ENCODE results near the gene VBP1.

VBP1 gene

DNA sequence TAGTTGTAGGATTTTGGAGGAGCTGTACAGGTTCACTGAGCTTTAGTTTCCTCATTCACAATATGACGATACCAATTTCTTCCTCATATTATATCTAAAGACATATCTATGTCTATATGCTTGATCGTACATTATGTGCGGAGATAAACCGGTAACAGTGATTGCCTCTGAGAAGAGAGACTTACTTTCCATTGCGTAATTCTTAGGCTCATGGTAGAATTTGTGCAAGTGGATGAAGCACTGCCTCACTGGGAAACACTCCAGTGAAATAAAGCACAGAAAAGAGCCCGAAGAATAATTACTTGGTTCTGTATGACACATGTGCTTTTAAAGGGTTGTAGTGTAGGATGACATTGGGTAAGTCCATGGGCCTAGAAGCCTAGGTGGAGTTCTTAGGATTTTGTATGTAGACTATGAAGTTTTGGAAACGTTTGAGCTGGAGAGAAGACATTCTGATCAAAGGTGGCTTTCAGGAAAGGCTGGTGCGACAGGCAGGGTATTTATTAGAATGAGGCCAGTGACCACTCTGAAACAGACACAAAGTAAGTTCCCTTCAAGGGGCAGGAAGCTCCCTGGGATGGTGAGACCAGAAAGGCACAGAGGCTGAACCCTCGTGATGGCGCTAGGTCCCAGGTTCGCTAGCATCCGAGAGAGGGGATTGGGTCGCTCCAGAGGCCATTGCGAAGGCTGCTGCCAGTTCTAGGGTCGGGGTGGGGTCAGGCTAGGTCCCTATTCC is 649 bp upstream of the VBP1 start:
- peak overlapping the region; percentile 85 for H2AFZ ChIP-seq (ENCODE audit: low read depth, low read length, severe bottlenecking)
- H4K20me1 ChIP-seq (ENCODE audit: low read depth, low read length) = 0 out of 2 replicates have a peak, but pooled peaks cover 5% of the 10 kb centered on the region
- no peak overlapping the region for H3K27ac ChIP-seq (ENCODE audit: low read depth, low read length)
- peak overlapping the region; percentile 62 for H3K4me3 ChIP-seq (ENCODE audit: insufficient read depth, low read length, poor library complexity, severe bottlenecking)
- peak overlapping the region; percentile 80 for H3K9ac ChIP-seq (ENCODE audit: low read length)
- no peaks in the 10 kb centered on the region for H3K9me2 ChIP-seq (replicated peaks; ENCODE audit: insufficient read depth, low read length)
- H3K36me3 ChIP-seq (ENCODE audit: low read length) = peaks cover 2% of the 10 kb centered on the region; the same call in 1 of the 2 replicates
- no peaks in the 10 kb centered on the region for H3K9me3 ChIP-seq (ENCODE audit: insufficient read depth, low read length)
- no peak for TF ChIP-seq EZH2phosphoT487 (conservative IDR thresholded peaks at IDR 0.05; ENCODE audit: low read length)
- TF ChIP-seq, protein P1, sequence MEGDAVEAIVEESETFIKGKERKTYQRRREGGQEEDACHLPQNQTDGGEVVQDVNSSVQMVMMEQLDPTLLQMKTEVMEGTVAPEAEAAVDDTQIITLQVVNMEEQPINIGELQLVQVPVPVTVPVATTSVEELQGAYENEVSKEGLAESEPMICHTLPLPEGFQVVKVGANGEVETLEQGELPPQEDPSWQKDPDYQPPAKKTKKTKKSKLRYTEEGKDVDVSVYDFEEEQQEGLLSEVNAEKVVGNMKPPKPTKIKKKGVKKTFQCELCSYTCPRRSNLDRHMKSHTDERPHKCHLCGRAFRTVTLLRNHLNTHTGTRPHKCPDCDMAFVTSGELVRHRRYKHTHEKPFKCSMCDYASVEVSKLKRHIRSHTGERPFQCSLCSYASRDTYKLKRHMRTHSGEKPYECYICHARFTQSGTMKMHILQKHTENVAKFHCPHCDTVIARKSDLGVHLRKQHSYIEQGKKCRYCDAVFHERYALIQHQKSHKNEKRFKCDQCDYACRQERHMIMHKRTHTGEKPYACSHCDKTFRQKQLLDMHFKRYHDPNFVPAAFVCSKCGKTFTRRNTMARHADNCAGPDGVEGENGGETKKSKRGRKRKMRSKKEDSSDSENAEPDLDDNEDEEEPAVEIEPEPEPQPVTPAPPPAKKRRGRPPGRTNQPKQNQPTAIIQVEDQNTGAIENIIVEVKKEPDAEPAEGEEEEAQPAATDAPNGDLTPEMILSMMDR (IDR thresholded peaks at IDR 0.05; ENCODE audit: insufficient read depth, low read length, poor library complexity, severe bottlenecking) = no peak
- H3F3A ChIP-seq (ENCODE audit: insufficient read depth) = no peaks in the 10 kb centered on the region; the same call in 1 of the 2 replicates
- peaks cover 42% of the 10 kb centered on the region for H3K79me2 ChIP-seq (ENCODE audit: insufficient read depth, low read length)
- H3K27me3 ChIP-seq (ENCODE audit: low read length) = no peaks in the 10 kb centered on the region
- H3K4me2 ChIP-seq (ENCODE audit: low read depth, low read length, poor library complexity, severe bottlenecking) = peak overlapping the region; percentile 87

DNA sequence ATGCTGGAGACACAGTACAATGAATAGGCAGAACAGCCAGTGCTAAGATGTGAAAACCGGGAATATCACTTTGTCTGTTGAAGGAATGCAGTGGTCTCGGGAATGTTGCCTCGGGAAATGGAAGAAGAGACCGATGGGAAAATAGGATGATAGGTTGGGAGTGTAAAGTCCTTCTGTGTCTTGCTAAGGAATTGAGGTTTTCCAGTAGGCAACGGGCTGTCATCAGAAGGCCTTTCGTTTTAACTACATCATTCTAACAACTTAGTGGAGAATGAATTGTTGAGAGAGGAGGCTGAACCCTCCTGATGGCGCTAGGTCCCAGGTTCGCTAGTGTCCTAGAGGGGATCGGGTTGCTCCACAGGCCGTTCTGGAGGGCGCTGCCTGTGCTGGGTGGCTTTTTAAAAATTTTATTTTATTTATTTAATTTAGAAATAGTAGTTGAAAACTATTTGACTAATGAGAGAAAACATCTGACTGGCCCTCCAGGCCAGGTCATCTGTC is 730 bp downstream of the VBP1 start:
- H3K9me3 ChIP-seq (ENCODE audit: insufficient read depth, low read length) = no peaks in the 10 kb centered on the region
- peaks cover 44% of the 10 kb centered on the region for H3K79me2 ChIP-seq (ENCODE audit: insufficient read depth, low read length)
- peak overlapping the region; percentile 80 for H3K9ac ChIP-seq (ENCODE audit: low read length)
- H3K9me2 ChIP-seq (replicated peaks; ENCODE audit: insufficient read depth, low read length) = no peaks in the 10 kb centered on the region
- 0 out of 2 replicates have a peak, but pooled peaks cover 5% of the 10 kb centered on the region for H4K20me1 ChIP-seq (ENCODE audit: low read depth, low read length)
- peak overlapping the region; percentile 92 for H3K4me3 ChIP-seq (ENCODE audit: insufficient read depth, low read length, poor library complexity, severe bottlenecking)
- peak overlapping the region; percentile 98 for H3K4me2 ChIP-seq (ENCODE audit: low read depth, low read length, poor library complexity, severe bottlenecking)
- no peaks in the 10 kb centered on the region; the same call in 1 of the 2 replicates for H3F3A ChIP-seq (ENCODE audit: insufficient read depth)
- TF ChIP-seq EZH2phosphoT487 (conservative IDR thresholded peaks at IDR 0.05; ENCODE audit: low read length) = no peak
- TF ChIP-seq, protein P1 (IDR thresholded peaks at IDR 0.05; ENCODE audit: insufficient read depth, low read length, poor library complexity, severe bottlenecking) = no peak
- no peaks in the 10 kb centered on the region for H3K27me3 ChIP-seq (ENCODE audit: low read length)
- peak overlapping the region; percentile 53; the same call in 1 of the 2 replicates for H3K27ac ChIP-seq (ENCODE audit: low read depth, low read length)
- H3K36me3 ChIP-seq (ENCODE audit: low read length) = peaks cover 2% of the 10 kb centered on the region; the same call in 1 of the 2 replicates
- peak overlapping the region; percentile 73 for H2AFZ ChIP-seq (ENCODE audit: low read depth, low read length, severe bottlenecking)

DNA sequence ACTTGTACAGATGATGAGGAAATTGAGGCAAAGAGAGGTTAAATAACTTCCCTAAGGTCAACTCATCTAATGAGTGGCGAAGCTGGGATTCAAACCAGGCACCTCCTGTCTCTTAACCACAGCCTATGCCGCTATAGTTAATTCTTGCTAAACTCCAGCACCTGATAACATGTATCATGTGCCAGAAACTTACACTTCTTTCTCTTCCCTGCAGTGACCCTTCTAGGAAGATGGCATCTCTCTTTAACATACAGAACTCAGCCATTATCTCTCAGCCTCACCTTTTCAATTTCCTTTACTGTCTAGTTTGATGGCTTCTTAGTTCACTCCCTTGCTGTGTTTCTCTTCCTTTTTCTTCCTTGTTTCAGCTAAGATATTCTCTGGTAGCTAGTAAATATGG is 2.5 kb downstream of the VBP1 start:
- Histone ChIP-seq H3K4me3 (ENCODE audit: insufficient read depth, low read length, poor library complexity, severe bottlenecking) (no peak overlapping the region), H3K27me3 (ENCODE audit: low read length) (no peaks in the 10 kb centered on the region), H3K9ac (ENCODE audit: low read length) (no peak overlapping the region), H3K9me2 (replicated peaks; ENCODE audit: insufficient read depth, low read length) (no peaks in the 10 kb centered on the region), H4K20me1 (ENCODE audit: low read depth, low read length) (0 out of 2 replicates have a peak, but pooled peaks cover 5% of the 10 kb centered on the region), H3K4me2 (ENCODE audit: low read depth, low read length, poor library complexity, severe bottlenecking) (peak overlapping the region; percentile 98), H3K36me3 (ENCODE audit: low read length) (peaks cover 2% of the 10 kb centered on the region; the same call in 1 of the 2 replicates), H3K27ac (ENCODE audit: low read depth, low read length) (no peak overlapping the region), H3K9me3 (ENCODE audit: insufficient read depth, low read length) (no peaks in the 10 kb centered on the region), H2AFZ (ENCODE audit: low read depth, low read length, severe bottlenecking) (no peak overlapping the region), H3K79me2 (ENCODE audit: insufficient read depth, low read length) (peaks cover 46% of the 10 kb centered on the region), H3F3A (ENCODE audit: insufficient read depth) (no peaks in the 10 kb centered on the region; the same call in 1 of the 2 replicates)
- no peak for TF ChIP-seq EZH2phosphoT487 (conservative IDR thresholded peaks at IDR 0.05; ENCODE audit: low read length)
- TF ChIP-seq, protein P1 (IDR thresholded peaks at IDR 0.05; ENCODE audit: insufficient read depth, low read length, poor library complexity, severe bottlenecking) = no peak
